Tibial nerve (tissue), 4 donors: Measurements from ENCODE around the gene AGO4. TPM values are rescaled to one million over a fixed set of nuclear protein-coding genes. Genes with fewer than 3 reads are reported as not detected.

ENCODE experiments used
- DNase-seq, 2 donors: peaks; one replicate each; pipeline ENCODE4 v3.0.0-alpha.2; 2019; ENCODE audit warnings: low spot score in 2 of 2
- H3K27ac ChIP-seq, 4 donors: fragments of 200-600 bp; sonication (generic) in 3 of 4; one replicate each; pipeline ENCODE4 v1.5.1; 2017 to 2019; ENCODE audit warnings: mild to moderate bottlenecking in 1 of 4
- H3K27me3 ChIP-seq, 2 donors: fragments of 200-600 bp; sonication (generic) in 1 of 2; one replicate each; pipeline versions ENCODE4 v1.5.1 to v1.6.0; 2017 to 2019
- H3K36me3 ChIP-seq, 3 donors: fragments of 200-600 bp; sonication (generic); one replicate each; pipeline ENCODE4 v1.5.1; 2018 to 2019
- H3K4me1 ChIP-seq, 4 donors: fragments of 200-600 bp; sonication (generic) in 3 of 4; one replicate each; pipeline ENCODE4 v1.5.1; 2017 to 2019
- H3K4me3 ChIP-seq, 4 donors: fragments of 200-600 bp; sonication (generic) in 3 of 4; one replicate each; pipeline ENCODE4 v1.5.1; 2017 to 2019; ENCODE audit warnings: mild to moderate bottlenecking in 1 of 4, moderate library complexity in 1 of 4
- H3K9me3 ChIP-seq, 4 donors: fragments of 200-600 bp; sonication (generic) in 3 of 4; one replicate each; pipeline ENCODE4 v1.5.1; 2017 to 2019
- CTCF ChIP-seq, 5 experiments: fragments of 200-600 bp in 3 of 5; fragments of 450-650 bp in 2 of 5; sonication (generic) in 3 of 5; IDR thresholded peaks; one replicate each; pipeline ENCODE4 v1.5.1; 2016 to 2019; ENCODE audit warnings: antibody characterized with exemption in 5 of 5, mild to moderate bottlenecking in 3 of 5, moderate library complexity in 2 of 5
- EP300 ChIP-seq, 2 donors: sonication (generic); formaldehyde crosslinking; IDR thresholded peaks; one replicate each; pipeline ENCODE4 v1.6.1; 2017; ENCODE audit warnings: antibody characterized with exemption in 2 of 2, mild to moderate bottlenecking in 1 of 2
- POLR2A ChIP-seq, 2 donors: fragments of 450-650 bp; IDR thresholded peaks; one replicate each; pipeline ENCODE4 v1.6.1; 2017; ENCODE audit warnings: antibody characterized with exemption in 2 of 2, mild to moderate bottlenecking in 2 of 2, moderate library complexity in 2 of 2
- WGBS, 2 donors: methylation state at CpG; one replicate each; pipeline ENCODE4 v1.1.5; 2018; 5-methylcytosine and 5-hydroxymethylcytosine counted together
- total RNA-seq, 4 donors: library from RNA; depleted of rRNA; stranded (reverse); fragments of >200 nt; gene quantifications; one replicate each; pipeline ENCODE4 v1.1.0, GENCODE V29; 2016

Gene AGO4
- total RNA-seq, 4 donors from 2014 or later: 11.5 to 16.3 (median 13.9) TPM

DNA sequence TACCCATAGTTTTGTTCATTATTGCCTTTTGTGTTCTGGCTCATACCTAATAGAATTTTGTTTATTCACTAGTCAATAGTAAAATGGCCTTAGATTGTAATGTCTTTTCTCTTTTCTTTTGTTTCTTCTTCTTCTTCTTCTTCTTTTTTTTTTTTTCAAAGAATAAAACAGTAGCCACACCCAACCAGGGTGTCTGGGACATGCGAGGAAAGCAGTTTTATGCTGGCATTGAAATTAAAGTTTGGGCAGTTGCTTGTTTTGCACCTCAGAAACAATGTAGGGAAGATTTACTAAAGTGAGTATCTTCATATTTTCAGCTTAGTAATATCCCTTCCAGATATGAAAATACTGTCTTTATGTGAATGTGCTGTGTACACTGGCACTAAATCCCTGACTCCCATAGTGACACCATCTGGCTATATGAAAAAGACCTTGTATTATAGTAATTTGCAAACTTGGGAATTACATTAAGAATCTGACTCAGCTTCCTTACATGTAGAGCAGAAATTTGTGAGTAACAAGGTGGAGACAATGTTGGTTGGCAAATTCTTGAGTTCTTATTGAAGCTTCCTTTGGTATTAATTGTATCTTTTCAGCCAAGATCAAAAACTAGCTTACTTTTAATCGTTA lies 24.6 kb downstream of the AGO4 start:
- Histone ChIP-seq H3K36me3 (peaks cover 0 to 90% (median 18%) of the 10 kb centered on the region in 3 donors), H3K9me3 (peaks cover 0 to 7% (median 0%) of the 10 kb centered on the region in 4 donors), H3K4me3 (no peak overlapping the region), H3K27me3 (no peaks in the 10 kb centered on the region), H3K27ac (no peak overlapping the region), H3K4me1 (no peaks in the 10 kb centered on the region)
- TF ChIP-seq CTCF (IDR thresholded peaks at IDR 0.05) (no peak), POLR2A (IDR thresholded peaks at IDR 0.05) (no peak), EP300 (IDR thresholded peaks at IDR 0.05) (no peak)
- WGBS, 2 donors: 88 to 94% methylated on average over 2 of the region's 2 CpGs
- DNase-seq: no peak

DNA sequence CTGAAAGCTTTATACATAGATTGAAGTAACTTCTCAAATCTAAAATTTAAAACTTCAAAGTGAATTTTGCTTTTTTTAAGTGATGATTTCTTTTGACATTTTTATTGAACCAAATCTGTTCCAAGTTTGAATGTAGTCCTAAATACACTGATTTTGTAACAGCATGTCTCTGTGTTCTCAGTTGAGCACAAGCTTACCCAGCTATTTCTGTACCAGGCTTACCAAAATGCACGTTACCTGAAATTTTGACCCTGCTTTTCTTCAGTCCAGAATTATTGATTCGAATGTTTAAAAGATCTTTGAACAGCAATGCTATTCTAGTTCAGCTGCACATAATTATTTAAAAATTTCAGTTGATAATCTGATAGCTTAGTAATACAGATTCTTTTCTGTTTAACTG lies 25.6 kb downstream of the AGO4 start:
- no peak for DNase-seq
- peaks cover 0 to 90% (median 12%) of the 10 kb centered on the region in 3 donors for H3K36me3 ChIP-seq
- H3K9me3 ChIP-seq: peaks cover 0 to 7% (median 0%) of the 10 kb centered on the region in 4 donors
- no peak overlapping the region for H3K4me3 ChIP-seq
- no peak overlapping the region for H3K27ac ChIP-seq
- TF ChIP-seq EP300 (IDR thresholded peaks at IDR 0.05) (no peak), CTCF (IDR thresholded peaks at IDR 0.05) (no peak), POLR2A (IDR thresholded peaks at IDR 0.05) (no peak)
- no peaks in the 10 kb centered on the region for H3K27me3 ChIP-seq
- no peaks in the 10 kb centered on the region for H3K4me1 ChIP-seq
- 91 to 97% methylated on average over 2 of the region's 2 CpGs for WGBS, 2 donors

DNA sequence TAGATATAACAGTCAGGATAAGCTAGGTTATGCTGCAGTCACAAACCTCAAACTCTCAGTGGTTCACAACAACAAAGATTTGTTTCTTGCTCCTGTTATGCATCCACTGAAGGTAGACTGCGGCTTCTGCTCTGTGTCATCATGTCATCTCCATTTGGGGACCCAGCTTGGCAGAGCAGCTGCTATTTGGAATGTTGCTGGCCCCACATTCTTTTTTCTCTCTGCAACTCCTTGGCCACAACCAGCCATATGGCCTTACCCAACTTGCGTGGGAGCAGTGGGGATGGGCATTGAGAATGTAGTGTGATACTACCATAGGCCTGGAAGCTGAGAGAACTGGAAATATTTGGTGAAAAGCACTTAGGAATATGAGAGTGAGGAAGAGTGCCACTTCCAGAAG lies 26.4 kb downstream of the AGO4 start:
- no peak overlapping the region for H3K4me3 ChIP-seq
- peaks cover 0 to 7% (median 0%) of the 10 kb centered on the region in 4 donors for H3K9me3 ChIP-seq
- TF ChIP-seq EP300 (IDR thresholded peaks at IDR 0.05) (no peak), POLR2A (IDR thresholded peaks at IDR 0.05) (no peak), CTCF (IDR thresholded peaks at IDR 0.05) (no peak)
- H3K4me1 ChIP-seq: no peaks in the 10 kb centered on the region
- DNase-seq: no peak
- peaks cover 0 to 90% (median 10%) of the 10 kb centered on the region in 3 donors for H3K36me3 ChIP-seq
- H3K27me3 ChIP-seq: no peaks in the 10 kb centered on the region
- no peak overlapping the region for H3K27ac ChIP-seq
- WGBS, 2 donors: 96 to 98% methylated on average over 2 of the region's 2 CpGs

- no peaks in the 10 kb centered on the region for H3K4me1 ChIP-seq
- TF ChIP-seq POLR2A (IDR thresholded peaks at IDR 0.05) (no peak), EP300 (IDR thresholded peaks at IDR 0.05) (no peak), CTCF (IDR thresholded peaks at IDR 0.05) (no peak)
- no peak for DNase-seq
- H3K36me3 ChIP-seq: peaks cover 0 to 99% (median 10%) of the 10 kb centered on the region in 3 donors
- H3K27me3 ChIP-seq: no peaks in the 10 kb centered on the region
- H3K4me3 ChIP-seq: no peak overlapping the region
- 41 to 43% methylated on average over 2 of the region's 2 CpGs for whole genome bisulfite sequencing, 2 donors
- H3K27ac ChIP-seq: no peak overlapping the region
- peaks cover 0 to 7% (median 0%) of the 10 kb centered on the region in 4 donors for H3K9me3 ChIP-seq
These were observed 27.6 kb downstream of the AGO4 start for GRCh38 chr1:35835398-35835797.

DNA sequence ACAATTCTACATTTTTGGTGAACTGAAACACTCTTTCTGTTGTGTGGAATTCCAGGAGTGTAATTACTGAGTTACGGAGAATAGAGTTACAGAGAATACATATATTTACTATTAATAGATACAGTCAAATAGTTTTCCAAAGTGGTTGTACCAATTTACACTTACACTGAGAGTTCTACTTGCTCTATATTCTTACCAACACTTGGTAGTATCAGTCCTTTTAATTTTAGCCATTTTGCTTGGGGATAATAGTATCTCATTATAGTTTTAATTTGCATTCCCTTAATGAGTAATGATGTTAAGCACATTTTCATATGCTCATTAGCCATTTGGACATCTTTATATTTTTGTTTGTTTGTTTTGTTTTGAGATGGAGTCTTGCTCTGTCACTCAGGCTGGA lies 28.9 kb downstream of the AGO4 start:
- no peak for DNase-seq
- Histone ChIP-seq H3K27ac (no peak overlapping the region), H3K36me3 (peaks cover 0 to 99% (median 8%) of the 10 kb centered on the region in 3 donors), H3K27me3 (no peaks in the 10 kb centered on the region), H3K4me1 (no peaks in the 10 kb centered on the region), H3K4me3 (no peak overlapping the region), H3K9me3 (peaks cover 0 to 7% (median 0%) of the 10 kb centered on the region in 4 donors)
- 91 to 100% methylated on average over 1 of the region's 1 CpG for WGBS, 2 donors
- TF ChIP-seq CTCF (IDR thresholded peaks at IDR 0.05) (no peak), POLR2A (IDR thresholded peaks at IDR 0.05) (no peak), EP300 (IDR thresholded peaks at IDR 0.05) (no peak)
